Stomach (tissue), 9 donors: ENCODE data around the gene WFIKKN2. TPM values are rescaled to one million over a fixed set of nuclear protein-coding genes. Genes with fewer than 3 reads are reported as not detected.

Experiments
- DNase-seq, 2 donors: peaks; one replicate each; pipeline versions ENCODE4 v3.0.0 to v3.0.0-alpha.2; 2013 to 2019
- H3K27ac ChIP-seq, 5 donors: fragments of 200-600 bp in 4 of 5; sonication (generic) in 4 of 5; one replicate each; pipeline ENCODE4 v1.5.1; 2013 to 2019; ENCODE audit warnings: mild to moderate bottlenecking in 1 of 5, moderate library complexity in 1 of 5
- H3K27me3 ChIP-seq, 3 donors: fragments of 200-600 bp; sonication (generic); one replicate each; pipeline ENCODE4 v1.5.1; 2017 to 2019; ENCODE audit warnings: mixed run types in 1 of 3
- H3K36me3 ChIP-seq, 4 donors: fragments of 200-600 bp; sonication (generic); 1 replicate in 3 of 4; 2 replicates in 1 of 4; pipeline ENCODE4 v1.5.1; 2016 to 2019
- H3K4me1 ChIP-seq, 4 donors: fragments of 200-600 bp; sonication (generic); one replicate each; pipeline ENCODE4 v1.5.1; 2016 to 2019
- H3K4me3 ChIP-seq, 4 donors: fragments of 200-600 bp; sonication (generic) in 3 of 4; one replicate each; pipeline ENCODE4 v1.5.1; 2016 to 2019; ENCODE audit warnings: mild to moderate bottlenecking in 1 of 4
- H3K9me3 ChIP-seq, 4 donors: fragments of 200-600 bp; sonication (generic); one replicate each; pipeline ENCODE4 v1.5.1; 2016 to 2019
- EP300 ChIP-seq: sonication (generic); formaldehyde crosslinking; IDR thresholded peaks from one replicate; pipeline ENCODE4 v1.6.1; 2017; ENCODE audit warnings: antibody characterized with exemption
- POLR2A ChIP-seq, 4 donors: fragments of 450-650 bp; IDR thresholded peaks; one replicate each; pipeline ENCODE4 v1.6.1; 2016; ENCODE audit warnings: antibody characterized with exemption in 4 of 4, control low read depth in 2 of 4, mild to moderate bottlenecking in 1 of 4, moderate library complexity in 1 of 4
- POLR2AphosphoS5 ChIP-seq, 3 donors: sonication (generic); formaldehyde crosslinking; IDR thresholded peaks; one replicate each; pipeline ENCODE4 v1.6.1; 2016; ENCODE audit warnings: antibody characterized with exemption in 3 of 3
- WGBS, 5 donors: extraction: QIAGEN DNeasy Blood & Tissue Kit in 3 of 5; methylation state at CpG; one replicate each; pipeline versions ENCODE4 v1.1.5 to v1.1.7; 2013 to 2018; 5-methylcytosine and 5-hydroxymethylcytosine counted together
- intact Hi-C: fragments of 100-400 bp; cut with DNase I; formaldehyde crosslinking; loops from one replicate; pipeline ENCODE4 v1.15.1; 2023; ENCODE audit warnings: low total_unique reads
- polyA plus RNA-seq, 3 donors: library from polyadenylated mRNA; stranded (reverse); fragments of 200-250 nt; gene quantifications; one replicate each; pipeline ENCODE4 v1.2.3, GENCODE V29; 2013
- total RNA-seq, 5 donors: library from RNA; depleted of rRNA; stranded (reverse); fragments of >200 nt; gene quantifications; one replicate each; pipeline versions ENCODE4 v1.1.0 to v1.2.3, GENCODE V29; 2014 to 2016
- TF ChIP-seq, protein P1 (sequence below), 7 experiments: fragments of 450-650 bp in 4 of 7; fragments of 200-600 bp in 3 of 7; sonication (generic) in 3 of 7; IDR thresholded peaks; one replicate each; pipeline ENCODE4 v1.5.1; 2016 to 2019; ENCODE audit warnings: antibody characterized with exemption in 7 of 7, control low read depth in 2 of 7, mild to moderate bottlenecking in 1 of 7
- donor health status: healthy with polysubstance abuse.
- donor health status: Bipolar disorder and iron deficiency.
- donor health status: healthy.

WFIKKN2 gene
- total and polyA plus RNA-seq, 8 donors, result 0.05 to 0.46 (median 0.21) TPM; not detected in 4

- H3K27ac ChIP-seq, result peak overlapping the region; percentile 96 to 100 (median 99)
- peaks cover 36 to 56% (median 45%) of the 10 kb centered on the region in 4 donors for H3K4me1 ChIP-seq
- intact Hi-C loops, result no loop called here
Measured at GRCh38 chr17:50867363-50868139, 32.2 kb downstream of the WFIKKN2 start.

GRCh38 chr17:50868140-50868438 lies 32.7 kb downstream of the WFIKKN2 start:
- intact Hi-C loops, result no loop called here

More at GRCh38 chr17:50867363-50868139, 32.2 kb downstream of the WFIKKN2 start:
- Histone ChIP-seq H3K36me3 (peaks cover 11 to 13% (median 12%) of the 10 kb centered on the region in 4 donors), H3K27me3 (no peaks in the 10 kb centered on the region), H3K4me3 (peak overlapping the region; percentile 84 to 99 (median 95)), H3K9me3 (no peaks in the 10 kb centered on the region)
- 0 to 1% (median 0%) methylated on average over 35 of the region's 35 CpGs for WGBS, 5 donors
- DNase-seq, result peak; percentile 96 to 99
- TF ChIP-seq POLR2A (IDR thresholded peaks at IDR 0.05) (peak in 2 of 4 donors; percentile 74 to 86), EP300 (no peak), POLR2AphosphoS5 (IDR thresholded peaks at IDR 0.05) (peak; percentile 74 to 94 (median 94))
- TF ChIP-seq, protein P1, sequence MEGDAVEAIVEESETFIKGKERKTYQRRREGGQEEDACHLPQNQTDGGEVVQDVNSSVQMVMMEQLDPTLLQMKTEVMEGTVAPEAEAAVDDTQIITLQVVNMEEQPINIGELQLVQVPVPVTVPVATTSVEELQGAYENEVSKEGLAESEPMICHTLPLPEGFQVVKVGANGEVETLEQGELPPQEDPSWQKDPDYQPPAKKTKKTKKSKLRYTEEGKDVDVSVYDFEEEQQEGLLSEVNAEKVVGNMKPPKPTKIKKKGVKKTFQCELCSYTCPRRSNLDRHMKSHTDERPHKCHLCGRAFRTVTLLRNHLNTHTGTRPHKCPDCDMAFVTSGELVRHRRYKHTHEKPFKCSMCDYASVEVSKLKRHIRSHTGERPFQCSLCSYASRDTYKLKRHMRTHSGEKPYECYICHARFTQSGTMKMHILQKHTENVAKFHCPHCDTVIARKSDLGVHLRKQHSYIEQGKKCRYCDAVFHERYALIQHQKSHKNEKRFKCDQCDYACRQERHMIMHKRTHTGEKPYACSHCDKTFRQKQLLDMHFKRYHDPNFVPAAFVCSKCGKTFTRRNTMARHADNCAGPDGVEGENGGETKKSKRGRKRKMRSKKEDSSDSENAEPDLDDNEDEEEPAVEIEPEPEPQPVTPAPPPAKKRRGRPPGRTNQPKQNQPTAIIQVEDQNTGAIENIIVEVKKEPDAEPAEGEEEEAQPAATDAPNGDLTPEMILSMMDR (IDR thresholded peaks at IDR 0.05), result no peak

DNA sequence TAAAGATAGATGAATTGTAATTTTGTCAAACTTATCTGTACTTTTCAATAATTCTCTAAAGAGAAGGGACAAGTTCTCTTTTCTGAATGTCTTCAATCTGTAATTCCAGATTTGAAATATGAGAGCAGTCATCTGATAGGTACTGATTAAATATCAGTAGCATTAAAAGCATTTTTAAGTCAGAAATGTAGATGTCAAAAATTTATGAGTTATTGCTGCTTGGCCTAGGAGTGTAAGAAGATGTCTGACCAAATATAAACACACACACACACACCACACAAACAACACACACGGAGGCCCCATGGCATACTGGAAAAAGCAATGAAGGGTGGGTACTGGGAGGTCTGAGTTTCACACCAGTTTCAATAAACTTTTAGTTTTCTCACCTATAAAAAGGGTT lies 33.2 kb downstream of the WFIKKN2 start:
- intact Hi-C loops, result no loop called here
- Histone ChIP-seq H3K4me3 (peak overlapping the region in 3 of 4 donors; percentile 84 to 99 (median 92)), H3K4me1 (peaks cover 29 to 53% (median 45%) of the 10 kb centered on the region in 4 donors), H3K27ac (peak overlapping the region in 4 of 5 donors; percentile 99 to 100 (median 100)), H3K27me3 (no peaks in the 10 kb centered on the region), H3K36me3 (peaks cover 1 to 2% (median 1%) of the 10 kb centered on the region in 4 donors), H3K9me3 (no peaks in the 10 kb centered on the region)
- DNase-seq, result no peak
- 23 to 59% (median 29%) methylated on average over 1 of the region's 1 CpG for WGBS, 5 donors
- TF ChIP-seq POLR2AphosphoS5 (IDR thresholded peaks at IDR 0.05) (no peak), POLR2A (IDR thresholded peaks at IDR 0.05) (no peak), EP300 (no peak)
- TF ChIP-seq, protein P1 (IDR thresholded peaks at IDR 0.05), result no peak

More at GRCh38 chr17:50868140-50868438, 32.7 kb downstream of the WFIKKN2 start:
- Histone ChIP-seq H3K27me3 (no peaks in the 10 kb centered on the region), H3K36me3 (peaks cover 6 to 7% (median 7%) of the 10 kb centered on the region in 4 donors), H3K4me3 (peak overlapping the region; percentile 84 to 99 (median 95)), H3K27ac (peak overlapping the region in 4 of 5 donors; percentile 99 to 100 (median 100)), H3K9me3 (no peaks in the 10 kb centered on the region), H3K4me1 (peaks cover 34 to 56% (median 45%) of the 10 kb centered on the region in 4 donors)
- TF ChIP-seq POLR2A (IDR thresholded peaks at IDR 0.05) (no peak), EP300 (no peak), POLR2AphosphoS5 (IDR thresholded peaks at IDR 0.05) (no peak)
- TF ChIP-seq, protein P1 (IDR thresholded peaks at IDR 0.05), result no peak
- 2 to 19% (median 9%) methylated on average over 1 of the region's 1 CpG for WGBS, 5 donors
- DNase-seq, result no peak

DNA sequence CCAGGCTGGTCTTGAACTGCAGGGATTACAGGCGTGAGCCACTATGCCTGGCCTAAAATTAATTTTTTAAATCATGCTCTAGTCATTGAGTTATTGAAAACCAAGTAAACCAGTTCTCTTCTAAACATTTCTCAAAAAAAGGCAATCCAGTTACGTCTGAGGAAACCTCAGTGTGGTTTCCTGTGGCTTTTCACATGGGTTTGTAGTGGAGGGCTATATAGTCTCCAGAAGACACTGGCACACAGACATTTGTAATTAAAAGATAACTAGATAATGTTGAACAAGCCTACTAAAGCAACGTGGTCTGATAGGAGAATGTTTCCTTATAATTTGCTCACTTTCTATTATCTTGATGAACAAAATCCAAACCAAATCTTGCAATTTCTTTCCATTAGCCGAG lies 36.0 kb downstream of the WFIKKN2 start:
- 43 to 52% (median 48%) methylated on average over 4 of the region's 4 CpGs for WGBS, 5 donors
- Histone ChIP-seq H3K4me3 (no peak overlapping the region), H3K4me1 (peaks cover 33 to 61% (median 42%) of the 10 kb centered on the region in 4 donors), H3K9me3 (no peaks in the 10 kb centered on the region), H3K27me3 (no peaks in the 10 kb centered on the region), H3K36me3 (no peaks in the 10 kb centered on the region), H3K27ac (peak overlapping the region in 3 of 5 donors; percentile 12 to 64 (median 14))
- DNase-seq, result peak in 1 of 2 donors; percentile 51
- no peak for TF ChIP-seq POLR2AphosphoS5 (IDR thresholded peaks at IDR 0.05)
- TF ChIP-seq EP300, result no peak
- TF ChIP-seq POLR2A (IDR thresholded peaks at IDR 0.05), result no peak
- TF ChIP-seq, protein P1 (IDR thresholded peaks at IDR 0.05), result no peak
- intact Hi-C loops, result no loop called here
